Amygdala (tissue), 56 donors: ENCODE data around the gene CREBBP.
A peak's percentile ranks its signal among the peaks of the same experiment; 100 is the strongest.
"Not testable (repeated sequence)": the region's sequence is repeated elsewhere in the genome, so short reads cannot be mapped to it uniquely, and the experiment has no call there.

ENCODE experiments used
- DNase-seq, 56 donors: peaks; one replicate each; lab custom pipeline; 2025; lab: John Stamatoyannopoulos, UW

CREBBP gene

DNA sequence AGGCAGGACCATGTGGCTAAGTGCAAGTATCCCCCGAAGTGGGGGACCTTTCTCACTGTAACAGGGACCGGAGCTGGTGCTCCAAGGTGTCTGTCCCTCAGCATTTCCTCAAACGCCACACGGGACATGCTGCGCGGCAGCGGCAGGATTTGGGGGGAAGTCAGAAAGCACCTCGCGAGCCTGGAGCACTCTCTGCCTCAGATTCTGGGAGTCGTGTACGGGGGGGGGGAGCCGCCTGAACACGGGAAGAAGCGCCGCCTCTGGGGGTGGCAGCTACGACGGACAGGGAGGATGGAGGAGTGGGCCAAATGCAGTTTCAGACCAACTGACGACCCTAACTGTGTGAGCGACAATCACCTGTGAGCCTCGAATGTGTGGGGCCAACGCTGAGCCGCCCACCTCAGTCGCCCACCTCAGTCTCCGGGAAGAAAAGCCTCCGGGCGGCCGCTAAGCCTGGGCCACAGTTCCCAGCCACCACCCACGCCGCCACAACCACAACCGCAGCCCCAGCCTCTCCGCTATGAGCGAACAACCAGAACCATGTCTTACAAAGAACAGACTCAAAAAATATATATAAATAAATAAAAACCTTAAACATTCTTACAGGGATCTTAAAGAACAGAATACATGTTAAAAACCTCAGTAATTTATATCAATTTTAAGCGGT is 154.4 kb downstream of the CREBBP start:
- DNase-seq = no peak

DNA sequence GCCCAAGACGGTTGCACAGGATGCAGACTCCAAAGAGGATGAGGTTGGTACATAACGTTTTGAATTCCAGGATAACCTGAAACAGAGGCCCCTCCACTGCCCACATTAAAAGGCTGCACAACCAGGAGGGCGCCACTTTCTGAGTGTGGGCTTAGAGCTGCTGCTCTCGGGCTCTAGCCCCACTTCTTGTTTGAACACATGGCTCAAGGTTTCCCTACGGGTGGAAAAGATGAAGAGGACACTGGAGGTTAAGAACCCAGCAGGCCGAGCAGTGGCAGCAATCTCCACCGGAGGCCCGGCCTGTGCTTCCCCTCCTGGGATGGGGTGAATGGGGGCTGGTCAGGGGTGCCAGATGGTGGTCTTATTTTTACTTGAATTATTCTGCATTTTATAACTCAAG is 155.2 kb downstream of the CREBBP start:
- DNase-seq = no peak

DNA sequence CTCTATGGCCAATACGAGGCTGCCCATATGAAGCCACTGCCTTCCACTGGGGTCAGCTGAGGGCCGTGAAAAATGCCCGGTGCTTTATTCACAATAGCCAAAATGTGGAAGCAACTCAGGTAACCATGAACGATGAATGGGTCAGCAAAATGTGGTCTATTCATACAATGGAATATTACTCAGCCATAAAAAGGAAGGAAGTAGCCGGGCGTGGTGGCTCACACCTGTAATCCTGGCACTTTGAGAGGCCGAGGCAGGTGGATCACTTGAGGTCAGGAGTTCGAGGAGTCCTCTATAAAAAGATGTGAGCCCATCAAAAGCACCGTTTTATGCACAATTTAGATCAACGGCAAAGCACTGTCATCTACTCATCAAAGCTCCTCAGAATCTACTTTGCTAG is 158.0 kb downstream of the CREBBP start:
- DNase-seq = no peak

- no peak for DNase-seq
These were observed 160.1 kb downstream of the CREBBP start for GRCh38 chr16:3720418-3720817.

- DNase-seq = no peak
These were observed 161.9 kb downstream of the CREBBP start for GRCh38 chr16:3718628-3719027.

DNA sequence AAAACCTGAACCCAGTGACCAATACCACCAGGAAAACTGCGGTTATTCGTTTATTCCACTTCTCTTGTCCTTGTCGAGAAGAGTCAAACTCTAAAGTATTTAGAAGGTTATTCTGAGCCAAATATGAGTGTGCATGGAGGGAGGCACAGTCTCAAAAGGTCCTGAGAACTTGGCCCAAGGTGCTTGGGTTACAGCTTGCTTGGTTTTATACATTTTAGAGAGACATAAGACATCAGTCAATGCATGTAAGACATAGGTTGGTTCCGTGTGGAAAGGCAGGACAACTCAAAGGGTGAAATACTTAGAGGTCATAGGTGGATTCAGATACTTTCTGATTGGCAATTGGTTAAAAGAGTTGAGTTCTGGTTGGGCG is 162.5 kb downstream of the CREBBP start:
- no peak for DNase-seq

DNA sequence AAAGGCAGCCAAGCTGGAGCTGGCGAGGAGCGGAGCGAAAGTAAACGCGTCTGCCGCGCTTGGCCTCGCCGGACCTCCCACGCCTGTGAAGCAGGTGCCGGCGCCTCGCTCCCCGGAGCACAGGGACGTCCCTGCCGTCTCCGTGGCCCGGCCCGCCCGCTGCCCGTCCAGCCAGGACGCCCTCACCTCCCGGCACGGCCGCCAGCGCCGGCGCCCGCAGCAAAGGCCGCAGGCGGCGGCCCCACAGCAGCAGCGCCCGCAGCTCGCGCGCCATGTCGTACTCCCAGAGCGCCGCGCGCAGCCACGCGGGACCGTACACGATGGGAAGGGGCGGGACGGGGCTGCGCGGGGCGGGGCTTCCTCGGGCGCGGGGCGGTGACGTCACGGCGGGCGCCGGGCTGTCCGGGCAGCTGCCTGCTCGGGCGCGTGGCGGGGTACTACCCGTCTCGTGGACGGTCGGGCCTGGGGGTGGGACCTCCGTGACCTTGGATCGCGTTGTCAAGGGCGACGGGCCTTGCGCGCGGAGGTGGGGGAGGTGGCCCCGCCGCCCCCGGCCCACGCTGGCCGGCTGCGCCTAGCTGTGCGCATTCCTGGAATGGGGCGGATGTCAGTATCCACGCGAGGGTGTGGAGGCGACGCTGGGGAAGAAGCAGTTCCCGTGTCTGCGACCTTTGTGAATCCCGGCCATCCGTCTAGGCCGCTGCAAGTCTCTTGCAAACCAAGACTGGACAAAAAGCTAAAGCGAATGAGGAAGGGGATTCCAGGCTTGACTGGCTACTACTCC is 163.1 kb downstream of the CREBBP start, which contains the start of gene TRAP1:
Gene TRAP1, minus strand, starts transcription at position 290 of the 784 bp plus-strand sequence. Its CDS starts 16 bp downstream, at position 274.
- DNase-seq = peak; percentile 36 to 93 (median 80)

DNA sequence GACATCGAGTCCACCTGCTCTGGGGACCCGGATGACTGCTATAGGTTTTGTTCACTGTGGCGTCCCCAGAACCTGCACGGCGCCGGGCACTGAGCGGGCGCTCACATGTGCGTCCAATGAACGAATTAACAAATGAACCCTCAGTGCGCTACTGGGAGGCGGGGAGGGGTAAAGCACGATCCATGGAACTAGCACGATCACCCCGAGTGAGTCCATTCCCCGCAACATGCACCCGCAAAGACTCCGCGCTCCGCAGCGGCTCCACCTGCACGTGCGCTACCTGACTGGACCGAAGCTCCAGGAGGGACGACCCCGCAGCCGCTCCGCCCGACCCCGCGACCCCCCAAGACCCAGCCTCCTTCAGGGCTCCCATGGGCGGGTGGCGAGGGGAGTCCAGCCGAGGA is 163.7 kb downstream of the CREBBP start:
- peak in 8 of 56 donors; percentile 4 to 52 (median 24) for DNase-seq

DNA sequence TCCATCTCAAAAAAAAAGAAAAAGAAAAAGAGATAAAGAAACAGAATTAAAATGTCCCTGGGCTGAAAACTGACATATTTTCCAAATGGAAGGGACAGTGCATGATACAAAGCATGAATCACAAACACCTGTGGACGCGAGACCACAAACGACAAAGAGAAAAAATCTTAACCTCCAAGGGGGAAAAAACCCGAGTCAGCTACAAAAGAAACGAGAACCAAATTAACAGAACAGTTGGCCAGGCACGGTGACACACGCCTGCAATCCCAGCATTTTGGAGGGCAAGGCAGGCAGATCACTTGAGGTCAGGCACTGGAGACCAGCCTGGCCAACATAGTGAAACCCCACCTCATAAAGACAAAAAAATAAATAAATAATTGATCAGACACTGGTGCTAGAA is 165.1 kb downstream of the CREBBP start:
- DNase-seq = no peak

DNA sequence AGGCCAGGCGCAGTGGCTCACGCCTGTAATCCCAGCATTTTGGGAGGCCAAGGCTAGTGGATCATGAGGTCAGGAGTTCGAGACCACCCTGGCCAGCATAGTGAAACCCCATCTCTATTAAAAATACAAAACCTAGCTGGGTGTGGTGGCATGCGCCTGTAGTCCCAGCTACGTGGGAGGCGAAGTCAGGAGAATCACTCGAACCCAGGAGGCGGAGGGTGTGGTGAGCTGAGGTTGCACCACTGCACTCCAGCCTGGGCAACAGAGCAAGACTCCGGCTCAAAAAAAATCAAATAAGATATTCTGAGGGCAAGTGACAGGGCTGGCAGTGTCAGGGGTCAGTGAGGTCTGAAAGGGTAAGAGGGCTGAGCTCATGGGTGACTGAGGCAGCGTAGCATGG is 166.1 kb downstream of the CREBBP start:
- DNase-seq = not testable (repeated sequence)

GRCh38 chr16:3713587-3714242 is 166.8 kb downstream of the CREBBP start:
- DNase-seq = no peak

DNA sequence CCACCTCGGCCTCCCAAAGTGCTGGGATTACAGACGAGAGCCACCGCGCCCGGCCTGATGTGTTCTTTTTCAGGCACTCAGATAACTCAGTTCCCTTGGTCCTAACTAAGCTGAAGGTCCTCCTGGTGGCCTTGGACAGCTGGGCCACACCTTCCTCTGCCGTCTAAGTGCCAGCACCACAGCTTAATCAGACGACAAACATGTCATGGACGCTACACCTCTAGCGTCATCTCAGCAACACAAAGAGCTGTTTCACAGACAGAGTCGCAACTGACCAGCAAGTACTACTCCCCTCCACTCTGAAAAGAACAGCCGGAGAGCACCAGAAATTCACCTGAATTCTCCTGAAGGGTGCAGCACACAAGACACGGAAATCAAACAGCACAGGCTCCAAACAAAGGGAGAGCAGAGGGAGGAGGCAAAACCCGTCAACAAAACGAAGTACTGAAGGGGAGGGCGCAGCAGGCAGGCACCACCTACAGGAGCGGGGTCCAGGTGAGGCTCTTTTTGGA is 167.6 kb downstream of the CREBBP start:
- no peak for DNase-seq

DNA sequence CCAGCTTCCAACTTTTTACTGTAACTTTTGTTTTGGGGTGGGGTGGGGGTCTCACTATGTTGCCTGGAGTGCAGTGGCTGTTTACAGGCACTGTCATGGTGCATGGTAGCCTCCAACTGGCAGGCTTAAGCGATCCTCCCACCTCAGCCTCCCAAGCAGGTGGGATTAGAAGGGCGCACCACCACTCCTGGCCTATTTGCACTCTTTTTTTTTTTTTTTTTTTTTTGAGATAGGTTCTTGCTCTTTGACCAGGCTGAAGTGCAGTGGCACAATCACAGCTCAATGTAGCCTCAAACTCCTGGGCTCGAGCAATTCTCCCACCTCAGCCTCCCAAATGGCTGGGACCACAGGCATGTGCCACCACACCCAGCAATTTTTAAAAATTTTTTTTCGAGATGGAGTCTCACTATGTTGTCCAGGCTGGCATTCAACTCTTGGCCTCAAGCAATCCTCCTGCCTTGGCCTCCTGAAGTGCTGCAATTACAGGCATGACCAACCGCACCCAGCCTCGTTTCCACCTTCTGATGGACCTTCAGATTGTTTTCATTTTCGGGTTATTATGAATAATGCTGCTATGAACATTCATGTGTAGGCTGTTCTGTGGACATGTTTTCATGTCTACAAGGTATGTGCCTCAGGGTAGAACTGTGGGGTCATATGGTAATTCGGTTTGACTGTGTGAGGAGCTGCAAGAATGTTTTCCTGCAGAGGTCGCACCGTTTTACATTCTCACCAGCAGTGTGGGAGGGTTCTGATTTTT is 174.1 kb downstream of the CREBBP start:
- peak in 1 of 56 donors; percentile 20 for DNase-seq

DNA sequence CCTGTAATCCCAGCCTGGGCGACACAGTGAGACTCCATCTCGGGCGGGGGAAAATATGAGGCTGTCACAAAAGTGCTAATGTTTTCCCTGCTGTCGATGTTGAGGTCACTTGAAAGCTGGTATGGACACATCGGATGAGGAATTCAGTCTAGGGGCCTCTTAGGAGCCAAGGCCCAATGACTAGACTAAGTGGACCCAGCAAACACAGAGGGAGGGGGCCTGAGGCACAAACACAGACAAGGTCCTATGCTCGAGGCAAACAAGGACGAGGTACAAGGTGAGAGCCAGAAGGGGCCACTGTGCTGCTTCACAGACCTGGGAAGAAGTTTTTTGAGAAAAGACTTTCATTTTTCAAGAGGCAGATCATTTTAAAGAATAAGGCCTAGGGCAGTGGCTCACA is 178.4 kb downstream of the CREBBP start:
- no peak for DNase-seq

DNA sequence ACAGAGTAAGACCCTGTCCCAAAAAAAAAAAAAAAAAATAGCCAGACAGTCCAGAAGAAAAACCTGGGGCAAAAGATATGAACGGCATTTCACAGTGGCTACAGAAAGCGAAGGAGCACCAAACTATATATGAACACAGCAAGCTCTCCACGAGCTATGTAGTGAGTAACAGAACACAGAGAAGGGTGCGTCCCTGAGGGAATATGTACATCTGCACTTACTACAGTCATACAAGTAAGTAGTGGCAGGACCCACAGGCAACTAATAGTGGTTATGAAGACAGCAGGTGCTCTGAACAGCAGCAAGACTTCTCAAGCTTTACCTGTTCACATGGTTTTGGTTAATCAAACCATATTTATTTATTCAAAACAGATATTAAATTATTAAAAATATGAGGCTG is 179.0 kb downstream of the CREBBP start:
- no peak for DNase-seq

- DNase-seq = peak in 5 of 56 donors; percentile 5 to 51 (median 12)
These were observed 181.6 kb downstream of the CREBBP start for GRCh38 chr16:3698941-3699340.

- no peak for DNase-seq
These were observed 183.9 kb downstream of the CREBBP start for GRCh38 chr16:3696425-3697218.

DNA sequence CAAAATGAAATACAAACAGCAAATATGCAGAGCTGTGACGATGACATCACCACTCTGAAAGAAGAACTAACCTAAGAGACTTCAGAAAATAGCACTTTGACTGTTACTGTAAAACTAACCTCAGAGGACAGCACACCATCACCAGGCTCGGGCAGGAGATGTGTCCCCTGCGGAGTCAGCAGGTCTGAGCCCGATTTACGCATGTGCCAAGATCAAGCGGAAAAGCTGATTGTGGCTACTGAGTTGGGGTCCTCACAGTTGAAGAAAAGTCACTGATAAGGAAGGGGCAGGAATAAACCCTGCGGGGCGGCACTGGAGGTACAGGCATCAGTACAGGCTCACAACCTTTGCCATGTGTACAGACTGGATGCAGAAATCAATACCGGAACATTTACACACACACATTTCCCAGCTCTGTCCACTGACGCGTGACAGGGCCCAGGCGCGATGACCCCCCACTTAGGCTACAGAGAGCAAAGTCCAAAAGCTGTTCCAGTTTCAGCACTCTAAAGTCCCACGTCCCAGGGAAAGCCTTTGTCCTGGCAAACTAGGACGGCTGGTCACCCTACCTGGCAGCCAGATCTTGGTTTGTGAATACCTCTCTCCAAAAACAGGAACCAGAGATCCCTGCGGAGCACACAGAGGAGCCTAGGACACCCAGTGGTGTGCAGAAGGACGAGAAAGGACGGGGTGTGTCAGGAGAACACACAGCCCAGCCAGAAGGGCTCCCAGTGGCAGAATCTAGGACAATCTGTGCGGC is 184.7 kb downstream of the CREBBP start:
- DNase-seq = no peak

GRCh38 chr16:3694051-3694450 is 186.5 kb downstream of the CREBBP start:
- no peak for DNase-seq
